Measurements from ENCODE around the gene BNIP5. TPM values are rescaled to one million over a fixed set of nuclear protein-coding genes. Genes with fewer than 3 reads are reported as not detected.

BNIP5 gene
- total RNA-seq, 1 experiment from 2014 or later = not detected

DNA sequence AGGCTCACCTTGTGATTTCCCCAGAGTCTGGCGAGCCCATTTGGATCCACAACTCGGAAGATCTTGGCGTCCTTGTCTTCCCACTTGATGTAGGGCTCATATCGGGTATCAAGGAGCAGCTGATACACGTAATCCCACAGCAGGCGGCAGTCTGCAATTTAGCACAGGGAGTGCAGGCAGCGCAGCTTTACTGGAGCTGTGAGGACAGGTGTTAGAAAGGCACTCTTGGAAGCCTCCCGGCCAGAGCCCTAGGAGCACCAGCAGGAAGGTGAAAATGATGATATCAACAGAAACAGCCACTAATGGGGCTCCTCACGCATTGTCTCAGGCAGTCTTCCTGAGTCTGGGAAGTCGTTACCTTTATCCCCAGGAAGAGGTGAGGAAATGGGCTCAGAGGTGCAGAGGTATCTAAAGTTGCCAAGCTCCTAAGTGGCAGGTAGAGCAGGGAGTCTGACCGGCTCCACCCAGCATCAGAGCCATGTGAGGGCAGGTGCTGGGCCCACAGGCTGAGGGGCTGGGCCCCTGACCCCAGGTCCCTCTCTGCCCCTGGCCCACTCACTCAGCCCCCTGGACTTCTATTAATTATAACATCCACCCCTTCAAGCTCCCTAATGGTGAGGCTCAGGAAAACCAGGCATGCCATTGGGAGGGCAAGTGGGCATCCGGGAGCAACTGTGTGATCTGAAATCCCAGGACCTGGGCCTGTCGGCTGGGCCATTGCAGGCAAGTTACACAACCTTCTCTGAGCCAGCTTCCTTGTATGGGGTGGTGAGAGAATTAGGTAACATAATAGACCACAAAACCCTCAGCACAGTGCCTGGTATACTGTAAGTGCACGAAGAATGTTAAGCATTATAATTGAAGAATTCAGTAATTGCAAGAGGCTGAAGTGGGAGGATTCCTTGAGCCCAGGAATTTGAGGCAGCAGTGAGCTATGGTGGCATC, 32.5 kb upstream of the BNIP5 start:
- H3K27me3 ChIP-seq (replicated peaks; ENCODE audit: insufficient read depth, low read depth, low read length, poor library complexity) = no peaks in the 10 kb centered on the region
- H3K36me3 ChIP-seq (ENCODE audit: insufficient read depth, low read length, poor library complexity, severe bottlenecking) = no peaks in the 10 kb centered on the region
- BruUV-seq (replicated peaks) = no TSS peak
- POLR2A ChIA-PET (ENCODE audit: low non-redundant PET) = no interaction called here
- H3K9me3 ChIP-seq (ENCODE audit: low read depth, low read length, poor library complexity, severe bottlenecking) = no peaks in the 10 kb centered on the region
- H3K4me1 ChIP-seq (ENCODE audit: insufficient read depth, low read length, poor library complexity, severe bottlenecking) = no peaks in the 10 kb centered on the region
- TF ChIP-seq EZH2 (IDR thresholded peaks at IDR 0.05; ENCODE audit: borderline replicate concordance, low read depth, low read length, poor library complexity, severe bottlenecking) (no peak), CTCF (conservative IDR thresholded peaks at IDR 0.05; ENCODE audit: low read depth, low read length) (no peak)
- CTCF ChIA-PET = no interaction called here
- DNase-seq (ENCODE audit: low spot score) = peak; percentile 24
- intact Hi-C loops (cut with micrococcal nuclease; ENCODE audit: unreplicated experiment) = no loop called here
- H3K4me3 ChIP-seq (ENCODE audit: low read depth, low read length, poor library complexity, severe bottlenecking) = no peak overlapping the region
- no peak overlapping the region for H3K27ac ChIP-seq (ENCODE audit: low read depth, low read length, poor library complexity, severe bottlenecking)

DNA sequence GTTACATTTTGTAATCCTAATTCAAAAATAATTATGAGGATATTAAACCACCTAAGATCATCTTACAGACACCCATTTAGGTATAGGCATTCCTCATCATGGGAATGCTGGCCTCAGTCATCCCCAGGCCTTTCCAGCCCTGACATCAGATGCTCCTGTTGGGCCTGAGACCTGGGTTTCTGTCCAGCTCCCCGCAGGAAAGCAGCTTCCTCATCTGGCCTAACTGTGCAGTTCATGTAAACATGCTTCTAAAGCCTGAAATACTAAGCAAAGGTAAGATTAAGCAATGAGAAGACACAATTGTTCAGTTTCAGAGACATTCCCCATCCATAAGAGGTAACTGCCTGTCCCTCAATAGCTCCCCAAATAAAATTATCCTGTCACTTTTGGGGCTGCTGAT, 31.7 kb upstream of the BNIP5 start:
- CTCF ChIA-PET = no interaction called here
- intact Hi-C loops (cut with micrococcal nuclease; ENCODE audit: unreplicated experiment) = no loop called here
- Histone ChIP-seq H3K27ac (ENCODE audit: low read depth, low read length, poor library complexity, severe bottlenecking) (no peak overlapping the region), H3K36me3 (ENCODE audit: insufficient read depth, low read length, poor library complexity, severe bottlenecking) (no peaks in the 10 kb centered on the region), H3K4me1 (ENCODE audit: insufficient read depth, low read length, poor library complexity, severe bottlenecking) (no peaks in the 10 kb centered on the region), H3K9me3 (ENCODE audit: low read depth, low read length, poor library complexity, severe bottlenecking) (no peaks in the 10 kb centered on the region), H3K4me3 (ENCODE audit: low read depth, low read length, poor library complexity, severe bottlenecking) (no peak overlapping the region), H3K27me3 (replicated peaks; ENCODE audit: insufficient read depth, low read depth, low read length, poor library complexity) (no peaks in the 10 kb centered on the region)
- BruUV-seq (replicated peaks) = no TSS peak
- no peak for DNase-seq (ENCODE audit: low spot score)
- TF ChIP-seq EZH2 (IDR thresholded peaks at IDR 0.05; ENCODE audit: borderline replicate concordance, low read depth, low read length, poor library complexity, severe bottlenecking) (no peak), CTCF (conservative IDR thresholded peaks at IDR 0.05; ENCODE audit: low read depth, low read length) (no peak)
- POLR2A ChIA-PET (ENCODE audit: low non-redundant PET) = no interaction called here

DNA sequence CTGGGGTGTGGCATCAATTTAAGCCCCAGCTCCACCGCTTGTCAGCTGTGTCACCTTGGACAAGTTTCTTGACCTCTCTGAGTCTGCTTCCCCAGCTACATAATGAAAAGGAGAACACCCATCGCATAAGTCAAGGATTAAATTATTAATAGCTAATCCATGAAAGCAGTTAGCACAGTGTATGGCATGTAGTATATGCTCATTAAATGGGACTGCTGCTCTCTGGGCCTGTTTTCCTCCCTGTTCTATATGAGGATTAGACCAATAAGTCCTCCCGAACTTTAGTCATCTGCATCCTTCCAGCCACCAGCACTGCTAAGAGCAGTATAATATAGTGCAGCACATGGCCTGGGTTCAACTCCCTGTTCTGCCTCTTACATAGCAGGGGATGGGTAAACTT, 31.1 kb upstream of the BNIP5 start:
- CTCF ChIA-PET = no interaction called here
- POLR2A ChIA-PET (ENCODE audit: low non-redundant PET) = no interaction called here
- Histone ChIP-seq H3K36me3 (ENCODE audit: insufficient read depth, low read length, poor library complexity, severe bottlenecking) (no peaks in the 10 kb centered on the region), H3K9me3 (ENCODE audit: low read depth, low read length, poor library complexity, severe bottlenecking) (no peaks in the 10 kb centered on the region), H3K4me1 (ENCODE audit: insufficient read depth, low read length, poor library complexity, severe bottlenecking) (no peaks in the 10 kb centered on the region), H3K4me3 (ENCODE audit: low read depth, low read length, poor library complexity, severe bottlenecking) (no peak overlapping the region), H3K27ac (ENCODE audit: low read depth, low read length, poor library complexity, severe bottlenecking) (no peak overlapping the region), H3K27me3 (replicated peaks; ENCODE audit: insufficient read depth, low read depth, low read length, poor library complexity) (no peaks in the 10 kb centered on the region)
- no peak for TF ChIP-seq EZH2 (IDR thresholded peaks at IDR 0.05; ENCODE audit: borderline replicate concordance, low read depth, low read length, poor library complexity, severe bottlenecking)
- no peak for TF ChIP-seq CTCF (conservative IDR thresholded peaks at IDR 0.05; ENCODE audit: low read depth, low read length)
- DNase-seq (ENCODE audit: low spot score) = no peak
- no TSS peak for BruUV-seq (replicated peaks)
- intact Hi-C loops (cut with micrococcal nuclease; ENCODE audit: unreplicated experiment) = no loop called here
